ENCODE measurements around the gene CACNA1B.
"Not testable (repeated sequence)": the region's sequence is repeated elsewhere in the genome, so short reads cannot be mapped to it uniquely, and the experiment has no call there.

CACNA1B gene

DNA sequence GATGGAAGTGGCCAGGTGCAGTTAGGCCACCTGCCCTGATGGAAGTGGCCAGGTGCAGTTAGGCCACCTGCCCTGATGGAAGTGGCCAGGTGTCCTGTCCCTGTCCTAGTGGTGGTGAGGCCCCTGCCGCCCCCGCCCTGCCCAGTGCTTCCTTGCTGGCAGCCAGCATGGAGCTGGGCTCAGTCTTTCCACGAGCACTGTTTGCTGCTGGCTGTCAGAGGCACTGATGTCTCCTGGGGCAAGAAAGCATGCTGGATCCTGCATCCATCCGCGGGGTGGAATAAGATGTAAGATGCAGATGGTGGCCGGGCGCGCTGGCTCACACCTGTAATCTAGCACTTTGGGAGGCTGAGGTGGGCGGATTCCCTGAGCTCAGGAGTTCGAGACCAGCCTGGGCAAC is 141.9 kb downstream of the CACNA1B start:
- not testable (repeated sequence) for DNase-seq

DNA sequence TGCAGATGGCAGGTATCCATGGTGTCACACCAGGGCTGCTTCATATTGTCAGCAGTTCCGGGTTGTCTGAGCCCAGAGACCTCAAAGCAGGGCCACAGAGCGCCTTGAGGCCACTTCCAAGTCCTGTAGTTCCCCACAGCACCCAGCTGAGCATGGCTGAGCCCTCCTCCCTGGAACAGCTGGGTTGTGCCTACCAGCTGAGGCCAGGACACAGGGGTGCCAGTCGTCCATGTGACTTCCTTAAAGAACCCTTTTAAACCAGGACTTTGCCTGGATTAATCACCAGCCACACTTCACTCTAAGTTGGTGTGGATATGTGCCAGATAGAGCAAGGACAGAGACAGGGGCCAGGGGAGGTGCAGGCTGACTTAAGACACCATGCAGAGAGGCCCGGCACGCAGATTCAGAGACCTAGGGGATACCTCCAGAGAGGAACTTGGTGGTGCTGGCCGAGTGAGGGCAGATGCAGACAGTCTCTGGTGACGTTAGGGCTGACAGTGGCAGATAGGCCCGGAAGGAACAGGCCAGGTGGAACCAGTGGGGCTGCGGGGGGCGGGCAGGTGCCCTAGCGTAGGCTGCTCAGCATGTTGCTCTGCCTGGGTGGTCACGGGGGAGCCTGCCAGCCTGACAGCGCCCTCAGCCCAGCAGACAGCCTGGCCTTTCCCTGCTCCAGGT is 142.7 kb downstream of the CACNA1B start:
- no peak for DNase-seq

DNA sequence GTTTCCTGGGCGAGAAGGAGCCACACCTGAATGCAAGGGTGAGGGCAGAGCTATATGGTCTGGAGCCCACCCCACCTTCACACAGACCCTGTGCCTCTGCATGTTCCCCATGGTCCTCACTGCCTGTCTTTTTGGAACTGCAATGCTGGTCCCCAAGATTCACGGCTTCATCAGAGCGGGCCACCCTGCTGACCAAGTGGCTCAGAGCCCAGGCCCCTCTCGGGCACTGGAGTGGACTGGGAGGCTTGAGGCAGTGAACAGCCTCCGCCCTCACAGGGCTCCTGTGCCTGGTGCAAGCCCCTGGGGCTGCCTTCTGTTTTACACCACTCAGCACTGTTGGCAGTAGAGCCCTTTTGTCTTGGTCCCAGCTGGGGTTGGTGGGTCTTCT is 143.2 kb downstream of the CACNA1B start:
- DNase-seq, result no peak

- no peak for DNase-seq
Observed at GRCh38 chr9:138021251-138022056, 143.9 kb downstream of the CACNA1B start.

DNA sequence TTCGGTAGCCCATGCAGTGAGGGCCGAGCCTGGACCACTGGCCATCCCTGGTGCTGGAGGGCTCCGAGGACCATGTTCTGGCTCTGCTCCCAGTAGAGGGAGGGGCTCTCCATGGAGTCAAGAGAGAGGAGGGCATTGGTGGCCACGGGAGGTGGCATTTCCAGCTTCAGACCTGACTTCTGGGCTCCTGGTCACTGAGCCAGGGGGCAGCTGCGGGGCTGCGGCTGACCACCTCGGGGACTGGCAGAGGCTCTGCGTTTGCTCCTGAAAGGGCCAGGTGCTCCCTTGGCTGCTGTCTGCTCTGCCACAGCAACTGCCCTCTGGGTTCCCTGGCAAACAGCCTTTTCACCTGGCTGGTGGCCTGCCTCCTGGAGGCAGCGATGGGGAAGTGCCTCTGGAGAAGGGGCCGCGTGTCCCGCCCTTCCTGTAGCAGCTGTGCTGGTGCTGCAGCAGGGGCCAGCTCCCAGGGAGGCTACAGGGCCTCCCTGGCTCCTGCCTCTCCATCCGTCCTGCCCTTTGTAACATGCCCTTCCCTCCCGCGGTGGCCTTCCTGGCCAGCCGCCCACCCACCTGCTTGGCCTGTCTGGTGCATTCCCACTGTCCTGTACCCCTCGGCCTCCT is 144.6 kb downstream of the CACNA1B start:
- no peak for DNase-seq

DNA sequence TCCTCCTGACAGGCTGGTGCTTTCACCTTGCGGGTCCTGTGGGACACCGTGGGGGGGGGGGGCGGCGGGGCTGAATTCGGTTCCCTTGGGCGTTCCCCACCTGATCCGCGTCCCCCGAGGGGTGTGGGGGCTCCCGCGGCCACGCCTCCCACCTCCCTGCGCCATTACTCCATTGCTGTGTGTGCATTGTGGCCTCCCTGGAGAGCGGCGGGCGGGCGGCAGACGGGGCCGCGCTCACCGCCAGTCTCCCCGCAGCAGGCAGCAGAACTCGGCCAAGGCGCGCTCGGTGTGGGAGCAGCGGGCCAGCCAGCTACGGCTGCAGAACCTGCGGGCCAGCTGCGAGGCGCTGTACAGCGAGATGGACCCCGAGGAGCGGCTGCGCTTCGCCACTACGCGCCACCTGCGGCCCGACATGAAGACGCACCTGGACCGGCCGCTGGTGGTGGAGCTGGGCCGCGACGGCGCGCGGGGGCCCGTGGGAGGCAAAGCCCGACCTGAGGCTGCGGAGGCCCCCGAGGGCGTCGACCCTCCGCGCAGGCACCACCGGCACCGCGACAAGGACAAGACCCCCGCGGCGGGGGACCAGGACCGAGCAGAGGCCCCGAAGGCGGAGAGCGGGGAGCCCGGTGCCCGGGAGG is 145.3 kb downstream of the CACNA1B start:
- no peak for DNase-seq

DNA sequence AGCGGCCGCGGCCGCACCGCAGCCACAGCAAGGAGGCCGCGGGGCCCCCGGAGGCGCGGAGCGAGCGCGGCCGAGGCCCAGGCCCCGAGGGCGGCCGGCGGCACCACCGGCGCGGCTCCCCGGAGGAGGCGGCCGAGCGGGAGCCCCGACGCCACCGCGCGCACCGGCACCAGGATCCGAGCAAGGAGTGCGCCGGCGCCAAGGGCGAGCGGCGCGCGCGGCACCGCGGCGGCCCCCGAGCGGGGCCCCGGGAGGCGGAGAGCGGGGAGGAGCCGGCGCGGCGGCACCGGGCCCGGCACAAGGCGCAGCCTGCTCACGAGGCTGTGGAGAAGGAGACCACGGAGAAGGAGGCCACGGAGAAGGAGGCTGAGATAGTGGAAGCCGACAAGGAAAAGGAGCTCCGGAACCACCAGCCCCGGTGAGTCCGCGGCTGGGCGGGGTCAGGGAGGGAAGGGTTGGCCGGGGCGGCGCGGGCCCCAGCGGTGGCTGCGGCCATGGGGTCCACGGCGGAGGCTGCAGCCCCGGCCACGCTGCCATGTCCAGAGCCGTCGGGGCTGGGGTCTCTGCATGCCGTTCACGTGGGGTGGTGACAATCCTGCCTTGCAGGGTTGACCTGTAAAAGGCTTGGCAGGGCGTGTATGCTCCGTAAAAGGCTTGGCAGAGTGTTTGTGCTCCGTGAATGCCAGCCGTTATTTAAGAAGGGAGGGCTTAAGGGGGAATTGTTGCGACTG is 146.0 kb downstream of the CACNA1B start:
- DNase-seq, result no peak

- no peak for DNase-seq
Observed at GRCh38 chr9:138024131-138024530, 146.5 kb downstream of the CACNA1B start.

- DNase-seq, result no peak
Observed at GRCh38 chr9:138024831-138025291, 147.3 kb downstream of the CACNA1B start.

GRCh38 chr9:138025417-138025816 is 147.8 kb downstream of the CACNA1B start:
- DNase-seq, result no peak

- DNase-seq, result no peak
Observed at GRCh38 chr9:138025908-138026307, 148.3 kb downstream of the CACNA1B start.

DNA sequence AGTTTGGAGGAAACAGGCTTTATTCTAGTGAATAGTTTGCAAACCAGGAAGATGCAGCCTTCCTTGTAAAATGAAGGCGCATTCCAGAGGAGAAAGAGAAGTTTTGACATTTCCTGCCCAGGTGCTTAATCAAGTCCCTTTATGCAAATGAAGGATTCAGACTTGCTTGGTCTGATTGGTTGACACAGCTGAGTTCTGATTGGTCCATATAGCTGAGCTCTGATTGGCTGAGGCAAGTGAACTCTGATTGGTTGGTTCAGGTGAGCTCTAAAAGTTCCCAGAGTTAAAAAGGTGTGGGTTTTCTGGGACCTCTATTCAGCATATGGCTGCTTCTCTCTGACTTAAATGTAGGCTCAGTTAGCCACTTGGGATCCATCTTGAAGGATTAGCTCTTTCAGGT is 151.0 kb downstream of the CACNA1B start:
- DNase-seq, result no peak

- DNase-seq, result no peak
Observed at GRCh38 chr9:138031186-138031585, 153.6 kb downstream of the CACNA1B start.

- no peak for DNase-seq
Observed at GRCh38 chr9:138033950-138034349, 156.4 kb downstream of the CACNA1B start.

- DNase-seq, result no peak
Observed at GRCh38 chr9:138037140-138037539, 159.6 kb downstream of the CACNA1B start.

DNA sequence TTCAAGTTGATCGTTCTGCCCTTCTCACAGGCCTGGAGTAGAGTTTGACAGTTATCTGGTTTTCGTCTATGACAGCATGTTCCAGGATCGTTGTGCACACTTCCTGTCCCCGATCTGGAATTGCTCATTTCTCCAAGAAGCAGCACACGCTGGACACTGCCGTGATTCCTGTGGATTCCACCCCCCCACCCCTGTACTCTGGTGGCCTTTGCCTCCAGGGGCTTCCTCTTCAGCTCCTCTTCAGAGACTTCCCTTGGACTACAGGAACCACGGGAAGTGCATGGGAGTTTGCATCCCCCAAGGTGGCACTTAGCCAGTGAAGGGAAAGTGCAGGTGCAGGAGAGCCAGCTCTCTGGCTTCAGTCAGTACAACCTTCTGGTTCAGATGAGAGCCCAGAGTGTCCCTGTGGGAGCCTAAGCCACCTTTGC is 160.7 kb downstream of the CACNA1B start:
- no peak for DNase-seq

GRCh38 chr9:138040446-138041430 is 163.2 kb downstream of the CACNA1B start:
- DNase-seq, result no peak

- no peak for DNase-seq
Observed at GRCh38 chr9:138042146-138042545, 164.6 kb downstream of the CACNA1B start.

- DNase-seq, result no peak
Observed at GRCh38 chr9:138042640-138043039, 165.1 kb downstream of the CACNA1B start.

DNA sequence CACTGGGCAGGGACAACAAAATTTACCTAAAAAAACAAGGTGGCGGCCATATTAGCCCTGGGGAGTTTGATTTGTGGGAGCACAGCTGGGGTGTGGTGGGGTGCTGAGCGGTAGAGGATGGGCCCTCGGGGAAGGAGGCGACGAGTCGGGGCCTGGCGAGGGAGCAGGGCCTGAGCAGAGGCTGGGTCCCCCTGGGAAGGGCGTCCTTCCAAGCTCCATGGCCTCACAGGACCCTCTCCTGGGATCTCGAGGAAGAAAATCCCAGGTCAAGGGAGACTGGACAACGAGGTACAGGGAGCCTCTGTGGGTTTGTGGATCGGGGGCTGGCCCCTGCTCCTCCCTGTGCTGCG is 165.5 kb downstream of the CACNA1B start:
- DNase-seq, result no peak
